Neuronal stem cell (in vitro differentiated cells): ENCODE data around the gene QSOX1.

Experiments used
- DNase-seq: peaks from one replicate; pipeline ENCODE4 v3.0.0-alpha.2; 2013; ENCODE audit warnings: low spot score
- H2AFZ ChIP-seq: one replicate; pipeline ENCODE4 v1.6.1; 2013; ENCODE audit warnings: mild to moderate bottlenecking, low read length, inconsistent platforms
- H2AK5ac ChIP-seq: 2 replicates; pipeline ENCODE4 v1.6.1; 2013; ENCODE audit warnings: low read depth, mild to moderate bottlenecking, inconsistent platforms, low read length, moderate library complexity, mixed read lengths
- H2BK120ac ChIP-seq: 2 replicates; pipeline ENCODE4 v1.6.1; 2013; ENCODE audit warnings: low read depth, mild to moderate bottlenecking, inconsistent platforms, low read length, moderate library complexity, mixed read lengths
- H2BK12ac ChIP-seq: one replicate; pipeline ENCODE4 v1.6.1; 2013; ENCODE audit warnings: low read length, inconsistent platforms
- H2BK15ac ChIP-seq: 2 replicates; pipeline ENCODE4 v1.6.1; 2013; ENCODE audit warnings: mild to moderate bottlenecking, low read length, inconsistent platforms, mixed read lengths
- H2BK5ac ChIP-seq: one replicate; pipeline ENCODE4 v1.6.1; 2013; ENCODE audit warnings: inconsistent platforms, mild to moderate bottlenecking, low read length, moderate library complexity
- H3K14ac ChIP-seq: one replicate; pipeline ENCODE4 v1.6.1; 2013; ENCODE audit warnings: low read length, inconsistent platforms
- H3K18ac ChIP-seq: 2 replicates; pipeline ENCODE4 v1.6.1; 2013; ENCODE audit warnings: low read length, inconsistent platforms
- H3K23ac ChIP-seq: 2 replicates; pipeline ENCODE4 v1.6.1; 2013; ENCODE audit warnings: low read depth, mild to moderate bottlenecking, mixed read lengths, low read length, inconsistent platforms; ENCODE audit not compliant: poor library complexity
- H3K27ac ChIP-seq: replicated peaks from 3 replicates; pipeline ENCODE4 v1.5.1; 2013; ENCODE audit warnings: low read length, inconsistent platforms
- H3K27me3 ChIP-seq, 3 experiments: 2 replicates each; pipeline ENCODE4 v1.6.1; 2013; ENCODE audit warnings: low read length in 3 of 3, mild to moderate bottlenecking in 2 of 3, inconsistent platforms in 1 of 3, low read depth in 1 of 3, mixed read lengths in 1 of 3, moderate library complexity in 1 of 3; ENCODE audit not compliant: control insufficient read depth in 3 of 3, insufficient read depth in 3 of 3
- H3K36me3 ChIP-seq, 2 donors: replicated peaks in 1 of 2; 2 replicates each; pipeline ENCODE4 v1.6.1; 2013; ENCODE audit warnings: low read length in 2 of 2; ENCODE audit not compliant: control insufficient read depth in 2 of 2, insufficient read depth in 2 of 2
- H3K4ac ChIP-seq: 2 replicates; pipeline ENCODE4 v1.6.1; 2013; ENCODE audit warnings: inconsistent platforms, mild to moderate bottlenecking, low read length, moderate library complexity
- H3K4me1 ChIP-seq, 2 donors: 1 replicate in 1 of 2; 2 replicates in 1 of 2; pipeline ENCODE4 v1.6.1; 2013; ENCODE audit warnings: low read length in 2 of 2, low read depth in 1 of 2; ENCODE audit not compliant: control insufficient read depth in 2 of 2, insufficient read depth in 1 of 2
- H3K4me2 ChIP-seq: one replicate; pipeline ENCODE4 v1.6.1; 2013; ENCODE audit warnings: mild to moderate bottlenecking, low read length, inconsistent platforms; ENCODE audit not compliant: insufficient read depth, poor library complexity, severe bottlenecking
- H3K4me3 ChIP-seq, 2 donors: 2 replicates each; pipeline ENCODE4 v1.5.1; 2013; ENCODE audit warnings: low read length in 2 of 2, mild to moderate bottlenecking in 2 of 2, inconsistent platforms in 1 of 2, moderate library complexity in 1 of 2
- H3K79me1 ChIP-seq: one replicate; pipeline ENCODE4 v1.6.1; 2013; ENCODE audit warnings: low read depth, mild to moderate bottlenecking, inconsistent platforms, low read length, moderate library complexity
- H3K9ac ChIP-seq: one replicate; pipeline ENCODE4 v1.6.1; 2013; ENCODE audit warnings: mild to moderate bottlenecking, low read depth, low read length, inconsistent platforms; ENCODE audit not compliant: poor library complexity
- H3K9me3 ChIP-seq, 2 donors: replicated peaks in 1 of 2; 2 replicates each; pipeline versions ENCODE3 to v1.6.1; 2013; ENCODE audit warnings: low read length in 2 of 2, mild to moderate bottlenecking in 2 of 2, inconsistent platforms in 1 of 2, low read depth in 1 of 2, mixed read lengths in 1 of 2, moderate library complexity in 1 of 2; ENCODE audit not compliant: control insufficient read depth in 2 of 2, insufficient read depth in 1 of 2
- H4K8ac ChIP-seq: one replicate; pipeline ENCODE4 v1.6.1; 2013; ENCODE audit warnings: low read depth, mild to moderate bottlenecking, inconsistent platforms, low read length, moderate library complexity
- H4K91ac ChIP-seq: one replicate; pipeline ENCODE4 v1.6.1; 2013; ENCODE audit warnings: low read length, low read depth, mild to moderate bottlenecking, inconsistent platforms; ENCODE audit not compliant: poor library complexity
- WGBS, 2 donors: extraction: QIAGEN DNeasy Blood & Tissue Kit; methylation state at CpG; one replicate each; pipeline ENCODE4 v1.1.7; 2013; ENCODE audit warnings: missing lambda C conversion rate in 2 of 2, mixed read lengths in 1 of 2; ENCODE audit not compliant: insufficient read length in 2 of 2, insufficient replicate concordance in 1 of 2; ENCODE audit errors: extremely low coverage in 2 of 2; 5-methylcytosine and 5-hydroxymethylcytosine counted together

The QSOX1 gene

DNA sequence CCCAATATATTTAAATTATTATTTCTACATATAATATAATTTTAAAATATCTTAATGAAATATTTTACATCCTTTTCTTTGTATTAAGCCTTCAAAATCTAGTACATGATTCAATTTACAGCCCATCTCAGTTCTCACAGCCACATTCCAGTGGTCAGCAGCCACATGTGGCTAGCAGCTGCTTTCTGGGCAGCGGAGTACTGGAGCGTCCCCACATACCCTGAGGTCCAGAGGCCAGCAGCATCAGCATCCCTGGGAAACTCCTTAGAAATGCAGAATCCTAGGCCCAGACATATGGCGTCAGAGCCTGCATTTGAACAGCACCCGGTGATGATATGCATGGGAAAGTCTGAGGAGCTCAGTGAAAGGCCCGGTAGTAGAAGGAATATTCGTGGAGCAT is 66.8 kb downstream of the QSOX1 start:
- H3K27me3 ChIP-seq, result peaks cover 0 to 80% (median 2%) of the 10 kb centered on the region in 3 experiments
- peaks cover 0 to 2% of the 10 kb centered on the region in 2 donors for H3K4me1 ChIP-seq
- no peak overlapping the region for H2BK5ac ChIP-seq

DNA sequence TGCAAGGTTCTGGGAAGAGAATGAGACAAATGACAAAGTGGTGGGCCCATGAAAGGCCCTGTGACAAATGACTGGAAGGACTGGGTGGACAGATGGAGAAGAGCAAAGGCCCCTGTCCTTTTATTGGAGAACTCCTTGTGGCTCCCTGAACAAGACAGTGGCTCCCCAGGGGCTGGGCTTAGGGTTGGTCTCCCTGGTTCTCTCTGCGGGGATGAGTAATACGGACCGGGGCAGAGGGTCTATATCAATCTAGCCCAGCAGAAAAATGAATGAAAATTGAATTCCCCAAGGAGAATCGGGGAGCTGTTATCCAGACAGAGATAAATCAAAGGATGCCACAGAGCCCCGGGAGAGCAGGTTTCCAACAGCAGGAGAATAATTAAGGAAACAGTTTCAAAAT is 70.2 kb downstream of the QSOX1 start:
- H3K4ac ChIP-seq, result no peak overlapping the region

More for the DNA sequence above, 66.8 kb downstream of the QSOX1 start:
- no peak overlapping the region for H2BK12ac ChIP-seq
- H3K18ac ChIP-seq, result no peak overlapping the region
- H3K23ac ChIP-seq, result no peak overlapping the region
- no peak overlapping the region for H4K91ac ChIP-seq
- no peaks in the 10 kb centered on the region for H3K36me3 ChIP-seq
- H2AFZ ChIP-seq, result no peak overlapping the region
- no peak overlapping the region for H2AK5ac ChIP-seq
- no peak overlapping the region for H3K4me3 ChIP-seq
- H3K4ac ChIP-seq, result no peak overlapping the region
- H3K9ac ChIP-seq, result no peak overlapping the region
- no peak overlapping the region for H3K27ac ChIP-seq
- no peaks in the 10 kb centered on the region for H3K79me1 ChIP-seq
- no peak overlapping the region for H3K14ac ChIP-seq
- no peak overlapping the region for H3K4me2 ChIP-seq
- H3K9me3 ChIP-seq, result no peaks in the 10 kb centered on the region
- no peak overlapping the region for H2BK15ac ChIP-seq
- no peak overlapping the region for H4K8ac ChIP-seq
- WGBS, 2 donors, result no CpG with 5 or more reads among the region's 6 CpGs
- no peak overlapping the region for H2BK120ac ChIP-seq
- no peak for DNase-seq

DNA sequence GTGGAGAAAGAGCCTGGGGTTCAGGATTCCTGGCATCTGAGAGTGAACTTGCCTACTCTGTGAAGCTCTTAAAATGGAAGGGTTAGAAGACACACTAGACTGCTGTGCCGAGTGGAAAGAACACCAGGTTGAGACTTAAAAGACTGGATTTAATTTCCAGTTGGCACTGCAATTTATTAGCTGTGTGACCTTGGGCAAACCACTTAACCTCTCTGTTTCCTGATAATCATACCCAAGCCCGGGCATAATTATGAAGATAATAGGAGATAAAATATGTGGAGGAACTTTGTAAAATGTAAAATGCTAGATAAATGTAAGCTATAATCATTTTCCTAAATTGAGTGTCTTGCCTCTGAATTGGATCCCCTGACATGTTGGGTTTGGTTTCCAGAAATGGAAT is 70.7 kb downstream of the QSOX1 start:
- Histone ChIP-seq H3K14ac (no peak overlapping the region), H3K9me3 (peaks cover 0 to 5% of the 10 kb centered on the region in 2 donors), H3K36me3 (no peaks in the 10 kb centered on the region), H3K79me1 (no peaks in the 10 kb centered on the region), H3K4me2 (no peak overlapping the region), H2AFZ (no peak overlapping the region), H2BK12ac (no peak overlapping the region), H2BK15ac (no peak overlapping the region), H4K91ac (no peak overlapping the region), H3K4ac (no peak overlapping the region), H3K4me3 (no peak overlapping the region), H3K27ac (no peak overlapping the region), H4K8ac (no peak overlapping the region), H3K18ac (no peak overlapping the region), H3K27me3 (peaks cover 10 to 86% (median 23%) of the 10 kb centered on the region in 3 experiments), H3K4me1 (peaks cover 0 to 4% of the 10 kb centered on the region in 2 donors), H2BK5ac (no peak overlapping the region), H2BK120ac (no peak overlapping the region), H3K23ac (no peak overlapping the region), H3K9ac (no peak overlapping the region), H2AK5ac (no peak overlapping the region)
- no CpG with 5 or more reads among the region's 2 CpGs for WGBS, 2 donors
- no peak for DNase-seq

More for the DNA sequence above, 70.2 kb downstream of the QSOX1 start:
- no peak overlapping the region for H2AFZ ChIP-seq
- H3K79me1 ChIP-seq, result no peaks in the 10 kb centered on the region
- peaks cover 10 to 89% (median 20%) of the 10 kb centered on the region in 3 experiments for H3K27me3 ChIP-seq
- no peak overlapping the region for H3K14ac ChIP-seq
- H3K23ac ChIP-seq, result no peak overlapping the region
- no peak overlapping the region for H2BK120ac ChIP-seq
- H2BK5ac ChIP-seq, result no peak overlapping the region
- no peak overlapping the region for H3K4me3 ChIP-seq
- no peak overlapping the region for H2BK12ac ChIP-seq
- H3K9ac ChIP-seq, result no peak overlapping the region
- no peak overlapping the region for H2AK5ac ChIP-seq
- H3K18ac ChIP-seq, result no peak overlapping the region
- no CpG with 5 or more reads among the region's 5 CpGs for WGBS, 2 donors
- H4K8ac ChIP-seq, result no peak overlapping the region
- peaks cover 0 to 4% of the 10 kb centered on the region in 2 donors for H3K4me1 ChIP-seq
- H3K36me3 ChIP-seq, result no peaks in the 10 kb centered on the region
- H3K4me2 ChIP-seq, result no peak overlapping the region
- no peak overlapping the region for H4K91ac ChIP-seq
- H3K27ac ChIP-seq, result no peak overlapping the region
- DNase-seq, result no peak
- H3K9me3 ChIP-seq, result peaks cover 0 to 5% of the 10 kb centered on the region in 2 donors
- H2BK15ac ChIP-seq, result no peak overlapping the region

DNA sequence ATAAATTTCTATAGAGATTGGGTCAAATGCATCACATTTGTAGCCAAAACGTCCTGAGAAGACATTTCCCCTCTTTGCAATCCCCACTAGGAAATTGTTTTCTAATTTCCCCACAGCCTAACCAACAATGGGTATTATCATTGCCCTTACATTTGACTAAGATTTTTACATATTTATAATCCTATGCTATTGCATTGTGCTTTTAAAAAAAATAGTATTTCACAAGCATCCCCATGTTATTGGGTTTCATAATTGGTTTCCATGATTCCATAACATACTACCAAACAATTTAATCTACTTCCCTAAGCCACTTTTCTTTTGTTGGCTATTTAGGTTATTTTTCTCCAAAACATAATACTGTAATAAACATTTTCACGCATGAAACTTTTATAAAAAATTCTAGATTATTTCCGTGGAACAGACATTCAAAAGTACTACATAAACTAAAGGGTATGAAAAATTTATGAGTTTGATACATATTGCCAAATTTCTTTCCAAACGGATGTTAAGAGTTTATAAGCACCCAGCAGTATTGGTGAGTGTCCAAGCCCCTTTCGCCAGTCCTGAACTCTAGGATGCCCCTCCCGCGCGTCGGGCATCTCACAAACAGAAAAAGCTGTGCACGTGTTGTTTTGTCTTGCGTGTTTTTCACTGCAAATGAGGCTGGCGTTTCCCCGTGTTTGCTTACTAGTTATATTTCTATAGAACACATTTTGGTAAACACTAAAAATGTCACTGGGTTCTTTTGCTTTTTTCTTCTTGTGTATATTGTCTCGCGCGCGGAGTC is 73.4 kb downstream of the QSOX1 start:
- peaks cover 33 to 92% (median 47%) of the 10 kb centered on the region in 3 experiments for H3K27me3 ChIP-seq
- no peak overlapping the region for H3K4ac ChIP-seq
- no peak overlapping the region for H2BK5ac ChIP-seq
- no peak overlapping the region for H2AFZ ChIP-seq
- H3K9ac ChIP-seq, result no peak overlapping the region
- no peak overlapping the region for H3K23ac ChIP-seq
- no peak overlapping the region for H3K4me2 ChIP-seq
- no peak overlapping the region for H3K14ac ChIP-seq
- no peak overlapping the region for H3K18ac ChIP-seq
- DNase-seq, result no peak
- no peak overlapping the region for H4K8ac ChIP-seq
- no peak overlapping the region for H3K4me3 ChIP-seq
- H4K91ac ChIP-seq, result no peak overlapping the region
- no peak overlapping the region for H2BK12ac ChIP-seq
- H3K36me3 ChIP-seq, result no peaks in the 10 kb centered on the region
- H2BK15ac ChIP-seq, result no peak overlapping the region
- H2BK120ac ChIP-seq, result no peak overlapping the region
- WGBS, 2 donors, result no CpG with 5 or more reads among the region's 17 CpGs
- H2AK5ac ChIP-seq, result no peak overlapping the region
- peaks cover 0 to 9% of the 10 kb centered on the region in 2 donors for H3K9me3 ChIP-seq
- no peaks in the 10 kb centered on the region for H3K79me1 ChIP-seq
- peaks cover 5 to 12% of the 10 kb centered on the region in 2 donors for H3K4me1 ChIP-seq
- no peak overlapping the region for H3K27ac ChIP-seq
